Measurements from ENCODE around the gene ELL2.

GRCh38 chr5:95878417-95879323, 83.0 kb downstream of the ELL2 start:
- TF ChIP-seq EZH2 (IDR thresholded peaks at IDR 0.05; ENCODE audit: insufficient read depth, low read length) (no peak), CTCF (IDR thresholded peaks at IDR 0.05; ENCODE audit: insufficient read depth, low read depth, low read length) (no peak)

Data from astrocyte (in vitro differentiated cells and primary cell).